A549 (cell line): ENCODE measurements around the gene PARP11.

Source experiments
- MAX ChIP-seq: IDR thresholded peaks from 2 replicates; pipeline ENCODE4 v1.6.1; 2012
- MYC ChIP-seq: IDR thresholded peaks from 2 replicates; pipeline ENCODE4 v1.6.1; 2012; ENCODE audit warnings: mild to moderate bottlenecking, inconsistent platforms, low read length, improper control_type of control experiment, borderline replicate concordance
- POLR2A ChIP-seq: IDR thresholded peaks from 2 replicates; pipeline ENCODE4 v1.6.1; 2012; ENCODE audit warnings: mild to moderate bottlenecking, low read length
- RAD21 ChIP-seq, 2 experiments: fragments of >200 bp in 1 of 2; sonication (Bioruptor Twin) in 1 of 2; formaldehyde crosslinking in 1 of 2; IDR thresholded peaks in 1 of 2; conservative IDR thresholded peaks in 1 of 2; 2 replicates in 1 of 2; 3 replicates in 1 of 2; pipeline ENCODE4 v1.6.1; 2012 to 2018; ENCODE audit warnings: inconsistent platforms in 1 of 2
- TF ChIP-seq, protein P1 (sequence below): fragments of >200 bp; sonication (Bioruptor Twin); formaldehyde crosslinking; IDR thresholded peaks from 3 replicates; pipeline ENCODE4 v1.5.1; 2016

DNA sequence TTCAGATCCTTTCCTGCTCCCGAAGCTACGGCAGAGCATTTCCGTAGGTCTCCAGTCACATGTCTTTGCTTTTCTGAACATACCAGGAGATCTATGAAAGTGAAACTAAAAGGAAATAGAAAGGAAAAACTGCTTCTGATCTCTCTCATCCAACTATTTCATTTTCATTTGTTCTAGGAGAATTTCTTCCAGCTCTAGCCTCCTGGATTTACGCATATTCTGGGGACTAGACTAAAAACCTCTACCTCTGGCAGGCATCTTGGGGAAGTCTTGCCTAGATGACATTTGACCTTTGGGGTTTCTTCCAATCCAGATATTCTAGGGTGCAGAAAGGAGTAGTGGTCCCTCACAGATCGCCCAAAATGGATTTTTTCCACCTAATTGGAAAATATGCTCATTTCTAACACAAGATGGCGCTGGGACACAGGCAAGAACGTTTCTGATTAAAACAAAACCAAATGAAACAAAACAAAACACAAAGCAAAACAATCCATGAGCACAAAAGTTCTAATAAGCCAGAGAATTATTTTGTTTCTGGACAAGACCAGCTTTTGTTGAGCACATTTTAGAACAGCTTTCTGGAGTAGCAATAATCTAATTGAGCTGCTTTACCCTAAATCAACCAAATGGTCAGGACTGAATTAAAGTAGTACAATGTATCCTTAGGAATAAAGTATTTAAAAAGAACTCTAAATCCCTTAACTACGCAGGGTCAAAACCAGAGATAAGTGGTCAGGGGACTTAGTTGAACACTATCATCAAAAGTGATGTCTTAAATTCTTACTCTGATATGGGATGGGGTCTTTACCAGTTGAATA, 12.3 kb upstream of the PARP11 start:
- TF ChIP-seq RAD21 (conservative IDR thresholded peaks at IDR 0.05 in 1 of 2, IDR thresholded peaks at IDR 0.05 in 1 of 2), result peak; percentile 84 to 89
- TF ChIP-seq MYC, result no peak
- TF ChIP-seq, protein P1, sequence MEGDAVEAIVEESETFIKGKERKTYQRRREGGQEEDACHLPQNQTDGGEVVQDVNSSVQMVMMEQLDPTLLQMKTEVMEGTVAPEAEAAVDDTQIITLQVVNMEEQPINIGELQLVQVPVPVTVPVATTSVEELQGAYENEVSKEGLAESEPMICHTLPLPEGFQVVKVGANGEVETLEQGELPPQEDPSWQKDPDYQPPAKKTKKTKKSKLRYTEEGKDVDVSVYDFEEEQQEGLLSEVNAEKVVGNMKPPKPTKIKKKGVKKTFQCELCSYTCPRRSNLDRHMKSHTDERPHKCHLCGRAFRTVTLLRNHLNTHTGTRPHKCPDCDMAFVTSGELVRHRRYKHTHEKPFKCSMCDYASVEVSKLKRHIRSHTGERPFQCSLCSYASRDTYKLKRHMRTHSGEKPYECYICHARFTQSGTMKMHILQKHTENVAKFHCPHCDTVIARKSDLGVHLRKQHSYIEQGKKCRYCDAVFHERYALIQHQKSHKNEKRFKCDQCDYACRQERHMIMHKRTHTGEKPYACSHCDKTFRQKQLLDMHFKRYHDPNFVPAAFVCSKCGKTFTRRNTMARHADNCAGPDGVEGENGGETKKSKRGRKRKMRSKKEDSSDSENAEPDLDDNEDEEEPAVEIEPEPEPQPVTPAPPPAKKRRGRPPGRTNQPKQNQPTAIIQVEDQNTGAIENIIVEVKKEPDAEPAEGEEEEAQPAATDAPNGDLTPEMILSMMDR, result peak; percentile 89
- TF ChIP-seq POLR2A, result no peak
- TF ChIP-seq MAX, result no peak
